Measurements from ENCODE around the gene PLCXD3. TPM values are rescaled to one million over a fixed set of nuclear protein-coding genes. Genes with fewer than 3 reads are reported as not detected.

The PLCXD3 gene
- total RNA-seq, 1 experiment from 2014 or later = 0.04 TPM

- POLR2A ChIA-PET = no interaction called here
- Mint-ChIP-seq H3K4me3 (peak overlapping the region; percentile 76), H3K36me3 (no peaks in the 10 kb centered on the region), H3K4me1 (peaks cover 25% of the 10 kb centered on the region), H3K27me3 (ENCODE audit: low read depth) (peaks cover 39% of the 10 kb centered on the region), H3K9me3 (no peaks in the 10 kb centered on the region), H3K27ac (no peak overlapping the region)
- ATAC-seq = 0 out of 2 replicates have a peak, but pooled peaks have one; percentile 6
- DNase-seq (ENCODE audit: low spot score) = no peak
- TF ChIP-seq ZNF219 (CRISPR knock-in tag; IDR thresholded peaks at IDR 0.05; ENCODE audit: borderline replicate concordance) = no peak
- TF ChIP-seq CBFB (CRISPR knock-in tag; IDR thresholded peaks at IDR 0.05; ENCODE audit: low read depth) = no peak
- TF ChIP-seq ZNF396 (CRISPR knock-in tag; IDR thresholded peaks at IDR 0.05; ENCODE audit: borderline replicate concordance) = no peak
- TF ChIP-seq FOXK1 (CRISPR knock-in tag; IDR thresholded peaks at IDR 0.05) = no peak
- TF ChIP-seq TEAD1 (CRISPR knock-in tag; IDR thresholded peaks at IDR 0.05) = no peak
- CTCF ChIA-PET = interaction anchor here (0.5 to 3.5 kb wide), 11 partner anchors 8 to 1239 kb away, joined by 3 to 18 read pairs (median 4); no protein-coding TSS in a partner anchor
Observed at GRCh38 chr5:41509399-41510175, 814 bp downstream of the PLCXD3 start.

GRCh38 chr5:41508696-41509398, 1.6 kb downstream of the PLCXD3 start:
- ATAC-seq = no peak
- H3K27ac Mint-ChIP-seq = no peak overlapping the region
- peaks cover 39% of the 10 kb centered on the region for H3K27me3 Mint-ChIP-seq (ENCODE audit: low read depth)
- TF ChIP-seq ZNF263 (CRISPR knock-in tag; IDR thresholded peaks at IDR 0.05; ENCODE audit: low read depth) (no peak), AR (CRISPR knock-in tag; IDR thresholded peaks at IDR 0.05) (no peak), SMAD4 (CRISPR knock-in tag; IDR thresholded peaks at IDR 0.05) (no peak), TCF7 (CRISPR knock-in tag; IDR thresholded peaks at IDR 0.05; ENCODE audit: low read depth) (no peak), MXD4 (CRISPR knock-in tag; IDR thresholded peaks at IDR 0.05; ENCODE audit: borderline replicate concordance) (no peak), CREM (CRISPR knock-in tag; IDR thresholded peaks at IDR 0.05) (no peak), GABPB1 (CRISPR knock-in tag; IDR thresholded peaks at IDR 0.05) (no peak), HMGA2 (CRISPR knock-in tag; IDR thresholded peaks at IDR 0.05) (no peak), E2F5 (CRISPR knock-in tag; IDR thresholded peaks at IDR 0.05) (no peak), NR2C2 (CRISPR knock-in tag; IDR thresholded peaks at IDR 0.05) (no peak), PRDM15 (CRISPR knock-in tag; IDR thresholded peaks at IDR 0.05) (no peak), MLX (CRISPR knock-in tag; IDR thresholded peaks at IDR 0.05) (no peak), TEAD1 (CRISPR knock-in tag; IDR thresholded peaks at IDR 0.05) (no peak), FOXK1 (CRISPR knock-in tag; IDR thresholded peaks at IDR 0.05) (no peak), ZMAT4 (CRISPR knock-in tag; IDR thresholded peaks at IDR 0.05) (no peak), HMGXB4 (CRISPR knock-in tag; IDR thresholded peaks at IDR 0.05) (no peak), ZNF671 (CRISPR knock-in tag; IDR thresholded peaks at IDR 0.05) (no peak)
- H3K36me3 Mint-ChIP-seq = no peaks in the 10 kb centered on the region
- peaks cover 25% of the 10 kb centered on the region for H3K4me1 Mint-ChIP-seq
- POLR2A ChIA-PET = no interaction called here
- DNase-seq (ENCODE audit: low spot score) = no peak
- peak overlapping the region; percentile 76; the same call in 1 of the 2 replicates for H3K4me3 Mint-ChIP-seq
- CTCF ChIA-PET = interaction anchor here (0.5 to 3.5 kb wide), 12 partner anchors 9 to 1303 kb away, joined by 3 to 18 read pairs (median 4); no protein-coding TSS in a partner anchor
- H3K9me3 Mint-ChIP-seq = no peaks in the 10 kb centered on the region

Measured in WTC11 (cell line).